MM.1S (cell line): Measurements from ENCODE around the gene MARCHF10.
A peak's percentile ranks its signal among the peaks of the same experiment; 100 is the strongest.

ENCODE experiments used
- DNase-seq: peaks from one replicate; pipeline ENCODE4 v3.0.0-alpha.2; 2015
- H2AFZ ChIP-seq: fragments of 300-600 bp; sonication (generic); 2 replicates; pipeline ENCODE4 v1.6.0; 2016; ENCODE audit warnings: antibody characterized with exemption, low read length
- H3F3A ChIP-seq: fragments of 300-600 bp; sonication (generic); 2 replicates; pipeline ENCODE4 v1.6.1; 2016; ENCODE audit warnings: mild to moderate bottlenecking, antibody characterized with exemption, low read length, moderate library complexity, mixed read lengths; ENCODE audit not compliant: insufficient read depth
- H3K27ac ChIP-seq: fragments of 300-600 bp; sonication (generic); 2 replicates; pipeline ENCODE4 v1.5.1; 2016; ENCODE audit warnings: mild to moderate bottlenecking, low read length
- H3K27me3 ChIP-seq: fragments of 300-600 bp; sonication (generic); replicated peaks from 2 replicates; pipeline ENCODE4 v1.6.0; 2016; ENCODE audit warnings: low read length; ENCODE audit not compliant: insufficient read depth
- H3K36me3 ChIP-seq: fragments of 300-600 bp; sonication (generic); replicated peaks from 2 replicates; pipeline ENCODE4 v1.6.1; 2016; ENCODE audit warnings: mild to moderate bottlenecking, low read length, mixed read lengths; ENCODE audit not compliant: insufficient read depth
- H3K4me1 ChIP-seq: fragments of 300-600 bp; sonication (generic); 2 replicates; pipeline ENCODE4 v1.6.1; 2016; ENCODE audit warnings: low read length, mixed read lengths
- H3K4me2 ChIP-seq: fragments of 300-600 bp; sonication (generic); 2 replicates; pipeline ENCODE4 v1.6.0; 2016; ENCODE audit warnings: low read depth, low read length
- H3K4me3 ChIP-seq: fragments of 300-600 bp; sonication (generic); 2 replicates; pipeline ENCODE4 v1.5.1; 2016; ENCODE audit warnings: low read length, mixed read lengths
- H3K79me2 ChIP-seq: fragments of 300-600 bp; sonication (generic); 2 replicates; pipeline ENCODE4 v1.6.1; 2016; ENCODE audit warnings: mixed run types, low read length, mixed read lengths
- H3K9ac ChIP-seq: fragments of 300-600 bp; sonication (generic); 2 replicates; pipeline ENCODE4 v1.6.1; 2016; ENCODE audit warnings: low read length, mixed read lengths
- H3K9me2 ChIP-seq: fragments of 300-600 bp; sonication (generic); replicated peaks from 2 replicates; pipeline ENCODE4 v1.6.1; 2016; ENCODE audit warnings: mild to moderate bottlenecking, low read length, mixed read lengths; ENCODE audit not compliant: insufficient read depth
- H3K9me3 ChIP-seq: fragments of 300-600 bp; sonication (generic); replicated peaks from 2 replicates; pipeline ENCODE4 v1.6.1; 2016; ENCODE audit warnings: mild to moderate bottlenecking, low read length, mixed read lengths; ENCODE audit not compliant: insufficient read depth
- H4K20me1 ChIP-seq: fragments of 300-600 bp; sonication (generic); 2 replicates; pipeline ENCODE4 v1.6.1; 2016; ENCODE audit warnings: mild to moderate bottlenecking, low read length, moderate library complexity, mixed read lengths; ENCODE audit not compliant: insufficient read depth
- CTCF ChIP-seq: fragments of 300-600 bp; sonication (generic); IDR thresholded peaks from 2 replicates; pipeline ENCODE4 v1.5.1; 2016; ENCODE audit warnings: antibody characterized with exemption, low read length, mixed read lengths
- EZH2 ChIP-seq: fragments of 300-600 bp; sonication (generic); optimal IDR thresholded peaks from 2 replicates; pipeline ENCODE3; 2017; ENCODE audit warnings: low read depth, mild to moderate bottlenecking, antibody characterized with exemption, low read length, mixed read lengths
- EZH2phosphoT487 ChIP-seq: fragments of 300-600 bp; sonication (generic); IDR thresholded peaks from 2 replicates; pipeline ENCODE4 v1.6.1; 2018; ENCODE audit warnings: antibody characterized with exemption, low read length

MARCHF10 gene

GRCh38 chr17:62800585-62800984 is 7.5 kb downstream of the MARCHF10 start:
- no peak overlapping the region for H3K4me2 ChIP-seq
- no peaks in the 10 kb centered on the region for H3F3A ChIP-seq
- H3K27me3 ChIP-seq: no peaks in the 10 kb centered on the region
- no peaks in the 10 kb centered on the region for H3K9me2 ChIP-seq
- H3K36me3 ChIP-seq: no peaks in the 10 kb centered on the region
- H4K20me1 ChIP-seq: no peaks in the 10 kb centered on the region
- H3K4me1 ChIP-seq: no peaks in the 10 kb centered on the region
- H3K79me2 ChIP-seq: no peaks in the 10 kb centered on the region
- H3K9me3 ChIP-seq: no peaks in the 10 kb centered on the region
- H3K27ac ChIP-seq: no peak overlapping the region
- no peak overlapping the region for H3K4me3 ChIP-seq
- no peak overlapping the region for H3K9ac ChIP-seq
- no peak for DNase-seq
- no peak for TF ChIP-seq CTCF
- H2AFZ ChIP-seq: no peak overlapping the region

DNA sequence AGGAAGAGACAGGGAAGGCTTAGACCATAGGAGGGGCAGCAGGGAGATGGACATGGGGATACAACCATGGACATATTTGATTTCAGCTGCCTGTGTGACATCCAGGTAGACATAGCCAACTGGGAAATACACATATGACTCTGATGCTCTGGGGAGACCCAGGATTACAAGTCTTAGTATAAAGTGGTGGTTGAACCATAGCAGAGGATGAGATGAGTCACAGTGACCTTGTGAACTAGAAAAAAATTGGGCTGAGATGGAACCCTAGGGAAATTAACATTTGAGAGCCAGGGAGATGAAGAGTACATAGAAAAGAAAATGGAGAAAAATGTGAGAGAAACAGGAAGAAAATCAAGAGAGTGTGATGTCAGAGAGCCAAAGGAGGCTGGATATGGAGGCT is 10.2 kb downstream of the MARCHF10 start:
- Histone ChIP-seq H3K36me3 (no peaks in the 10 kb centered on the region), H3K27me3 (no peaks in the 10 kb centered on the region), H3F3A (no peaks in the 10 kb centered on the region), H3K9ac (no peak overlapping the region), H3K4me2 (no peak overlapping the region), H4K20me1 (no peaks in the 10 kb centered on the region), H3K27ac (no peak overlapping the region), H3K9me3 (no peaks in the 10 kb centered on the region), H3K9me2 (no peaks in the 10 kb centered on the region), H3K79me2 (no peaks in the 10 kb centered on the region), H2AFZ (no peak overlapping the region), H3K4me1 (no peaks in the 10 kb centered on the region), H3K4me3 (no peak overlapping the region)
- no peak for TF ChIP-seq EZH2
- no peak for TF ChIP-seq CTCF
- TF ChIP-seq EZH2phosphoT487: no peak
- DNase-seq: no peak

GRCh38 chr17:62796291-62796690 is 11.8 kb downstream of the MARCHF10 start:
- Histone ChIP-seq H3K79me2 (no peaks in the 10 kb centered on the region), H3K9me3 (no peaks in the 10 kb centered on the region), H3K36me3 (no peaks in the 10 kb centered on the region), H3F3A (no peaks in the 10 kb centered on the region), H3K27ac (no peak overlapping the region), H3K4me2 (no peak overlapping the region), H3K9ac (no peak overlapping the region), H3K9me2 (no peaks in the 10 kb centered on the region), H3K4me1 (no peaks in the 10 kb centered on the region), H4K20me1 (no peaks in the 10 kb centered on the region), H3K4me3 (no peak overlapping the region), H3K27me3 (no peaks in the 10 kb centered on the region), H2AFZ (no peak overlapping the region)
- no peak for TF ChIP-seq EZH2
- TF ChIP-seq EZH2phosphoT487: no peak
- TF ChIP-seq CTCF: no peak
- no peak for DNase-seq

DNA sequence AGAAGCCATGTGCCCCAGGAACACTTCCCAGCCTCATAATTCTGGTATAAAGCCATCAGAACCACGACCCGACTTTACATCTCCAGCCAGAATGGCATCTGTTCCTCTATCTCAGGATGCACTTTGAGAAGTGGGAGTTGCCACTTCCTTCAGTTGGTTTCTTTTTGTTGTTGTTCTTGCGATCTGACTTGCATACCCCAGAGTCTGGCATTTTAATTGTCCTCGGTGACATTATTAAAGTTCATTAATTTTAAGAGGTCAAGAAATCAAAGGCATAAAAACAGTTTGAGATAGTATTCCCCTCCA is 13.5 kb downstream of the MARCHF10 start:
- Histone ChIP-seq H3F3A (no peaks in the 10 kb centered on the region), H3K4me2 (peak overlapping the region; percentile 28), H3K9me2 (no peaks in the 10 kb centered on the region), H3K27ac (no peak overlapping the region), H3K79me2 (no peaks in the 10 kb centered on the region), H3K9ac (no peak overlapping the region), H4K20me1 (no peaks in the 10 kb centered on the region), H3K4me1 (no peaks in the 10 kb centered on the region), H3K36me3 (no peaks in the 10 kb centered on the region), H3K9me3 (no peaks in the 10 kb centered on the region), H3K4me3 (no peak overlapping the region), H3K27me3 (no peaks in the 10 kb centered on the region), H2AFZ (peak overlapping the region; percentile 24; the same call in 1 of the 2 replicates)
- TF ChIP-seq CTCF (no peak), EZH2phosphoT487 (no peak), EZH2 (no peak)
- DNase-seq: no peak
